Kidney (tissue), 14 donors: ENCODE data around the gene KCNJ9. TPM values are rescaled to one million over a fixed set of nuclear protein-coding genes. Genes with fewer than 3 reads are reported as not detected.

Source experiments
- DNase-seq, 5 donors: peaks; one replicate each; pipeline ENCODE4 v3.0.0-alpha.2; 2013 to 2020
- FAIRE-seq: peaks from 2 replicates; lab custom pipeline; 2012; peaks lifted over from hg19 to GRCh38; lab: Jason Lieb, UNC
- H3K27ac ChIP-seq, 2 donors: one replicate each; pipeline ENCODE4 v1.7.0; 2013; ENCODE audit warnings: low read depth in 2 of 2, low read length in 2 of 2, inconsistent platforms in 1 of 2
- H3K27me3 ChIP-seq: one replicate; pipeline ENCODE4 v1.7.1; 2013; ENCODE audit warnings: low read length, inconsistent platforms; ENCODE audit not compliant: control insufficient read depth, insufficient read depth
- H3K36me3 ChIP-seq, 3 donors: one replicate each; pipeline versions ENCODE4 v1.7.0 to v1.7.1; 2013; ENCODE audit warnings: low read length in 3 of 3, control low read depth in 1 of 3, inconsistent platforms in 1 of 3; ENCODE audit not compliant: insufficient read depth in 3 of 3, control insufficient read depth in 2 of 3
- H3K4me1 ChIP-seq, 3 donors: one replicate each; pipeline versions ENCODE4 v1.7.0 to v1.7.1; 2013; ENCODE audit warnings: low read length in 3 of 3, inconsistent platforms in 1 of 3, low read depth in 1 of 3; ENCODE audit not compliant: control insufficient read depth in 2 of 3, insufficient read depth in 2 of 3
- H3K4me3 ChIP-seq, 3 donors: one replicate each; pipeline versions ENCODE4 v1.7.0 to v1.8.1; 2013; ENCODE audit warnings: low read length in 3 of 3, control low read depth in 1 of 3, inconsistent platforms in 1 of 3
- H3K9ac ChIP-seq, 3 donors: one replicate each; pipeline versions ENCODE4 v1.7.0 to v1.7.1; 2013; ENCODE audit warnings: low read length in 3 of 3, control low read depth in 1 of 3, inconsistent platforms in 1 of 3
- H3K9me3 ChIP-seq, 3 donors: one replicate each; pipeline versions ENCODE4 v1.7.0 to v1.7.1; 2013; ENCODE audit warnings: low read length in 3 of 3, control low read depth in 1 of 3, inconsistent platforms in 1 of 3; ENCODE audit not compliant: control insufficient read depth in 2 of 3, insufficient read depth in 1 of 3
- CTCF ChIP-seq: IDR thresholded peaks from 3 replicates; pipeline ENCODE4 v1.5.1; 2012; ENCODE audit warnings: mild to moderate bottlenecking, moderate library complexity, borderline replicate concordance; ENCODE audit not compliant: insufficient read depth; ENCODE audit errors: extremely low read depth
- intact Hi-C: fragments of 100-400 bp; cut with DNase I; formaldehyde crosslinking; loops from one replicate; pipeline ENCODE4 v1.11.1; 2022
- polyA plus RNA-seq: library from polyadenylated mRNA; stranded (reverse); fragments of 350-450 nt; fragmentation: Illumina TruSeq; extraction: RNeasy Lipid Tissue Mini Kit (QIAGEN cat#74804); gene quantifications from one replicate; pipeline ENCODE4 v1.2.3, GENCODE V29; 2014; ENCODE audit warnings: low read depth, low replicate concordance; ENCODE audit not compliant: insufficient read depth
- total RNA-seq: library from RNA; stranded (reverse); fragmentation: NEBNext Ultra II Directional; extraction: Animal tissue kit (Norgen Biotek cat#: 25700); gene quantifications from one replicate; pipeline ENCODE4 v1.2.1, GENCODE V29; 2021
- donor health status: control.
- donor health status: control.
- donor health status: control.
- donor health status: control.
- donor health status: control.
- donor health status: DM: yes; HTN: yes; CAD: no.
- donor health status: Normal renal cell carcinoma (clear cell type).

The KCNJ9 gene
- total and polyA plus RNA-seq, 2 donors from 2014 or later, result 0.09 TPM; not detected in 1

DNA sequence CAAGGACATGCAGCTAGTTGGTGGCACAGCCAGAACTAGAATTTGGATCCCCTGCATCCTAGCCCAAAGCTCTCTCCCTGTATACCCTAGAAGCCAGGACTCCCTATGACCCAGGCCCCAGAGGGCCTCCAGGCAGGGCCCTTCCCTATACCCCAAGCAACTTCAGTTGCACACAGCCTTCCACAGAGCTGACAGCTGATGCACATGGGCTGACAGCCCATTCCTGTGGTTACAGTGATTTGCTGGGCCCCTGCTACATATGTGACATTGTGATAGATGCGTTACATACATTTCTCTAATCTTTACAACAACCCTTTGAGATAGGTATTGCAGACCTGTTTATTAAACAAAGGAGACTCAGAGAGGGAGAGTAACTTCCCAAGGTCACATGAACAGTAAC, 40.0 kb downstream of the KCNJ9 start:
- Histone ChIP-seq H3K9me3 (no peaks in the 10 kb centered on the region), H3K4me1 (no peaks in the 10 kb centered on the region), H3K36me3 (no peaks in the 10 kb centered on the region), H3K9ac (no peak overlapping the region), H3K4me3 (no peak overlapping the region), H3K27me3 (no peaks in the 10 kb centered on the region), H3K27ac (no peak overlapping the region)
- FAIRE-seq (no peak), DNase-seq (peak in 1 of 5 donors; percentile 2)
- no peak for TF ChIP-seq CTCF
- intact Hi-C loops, result no loop called here

- intact Hi-C loops, result no loop called here
- FAIRE-seq, result no peak
- peak in 1 of 5 donors; percentile 51 for DNase-seq
- Histone ChIP-seq H3K4me3 (no peak overlapping the region), H3K36me3 (no peaks in the 10 kb centered on the region), H3K27ac (no peak overlapping the region), H3K9ac (no peak overlapping the region), H3K27me3 (no peaks in the 10 kb centered on the region), H3K9me3 (no peaks in the 10 kb centered on the region), H3K4me1 (no peaks in the 10 kb centered on the region)
- no peak for TF ChIP-seq CTCF
These were observed 41.7 kb downstream of the KCNJ9 start for GRCh38 chr1:160122978-160123495.

GRCh38 chr1:160123726-160124125, 42.4 kb downstream of the KCNJ9 start:
- DNase-seq (peak in 1 of 5 donors; percentile 20), FAIRE-seq (no peak)
- H3K27ac ChIP-seq, result no peak overlapping the region
- H3K4me1 ChIP-seq, result no peaks in the 10 kb centered on the region
- TF ChIP-seq CTCF, result no peak
- intact Hi-C loops, result no loop called here
- no peak overlapping the region for H3K4me3 ChIP-seq
- H3K9me3 ChIP-seq, result no peaks in the 10 kb centered on the region
- no peaks in the 10 kb centered on the region for H3K27me3 ChIP-seq
- no peak overlapping the region for H3K9ac ChIP-seq
- H3K36me3 ChIP-seq, result no peaks in the 10 kb centered on the region
